ENCODE data around the gene WNT4. TPM values are rescaled to one million over a fixed set of nuclear protein-coding genes. Genes with fewer than 3 reads are reported as not detected.

WNT4 gene
- total and polyA plus RNA-seq, 10 of the 15 experiments (the other 5 are each of a cell fraction or from before 2014, with no cell fraction given), result 0.01 TPM; not detected in 9

DNA sequence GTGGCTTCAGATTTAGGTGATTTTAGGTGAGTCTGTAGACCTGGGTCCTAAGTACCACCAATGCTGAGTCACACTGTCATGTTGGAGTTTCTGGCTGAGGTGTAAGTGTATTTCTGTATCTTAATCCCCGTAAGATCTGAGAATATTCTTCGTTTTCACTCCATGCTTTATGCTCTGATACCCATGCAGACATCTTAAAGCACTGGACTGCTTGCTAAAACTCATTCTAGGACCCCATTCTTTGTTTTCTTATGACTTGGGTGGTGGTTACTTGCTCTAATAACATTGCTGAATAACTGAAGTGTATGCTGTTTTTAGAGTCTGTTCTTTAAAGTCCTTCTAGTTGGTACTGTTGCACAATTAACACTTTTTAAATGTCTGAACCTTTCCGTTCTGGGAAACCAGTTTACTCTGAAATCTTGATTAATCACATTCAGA is 53.7 kb downstream of the WNT4 start:
- Histone ChIP-seq H3K36me3 (ENCODE audit: control insufficient read depth in 2 of 2, insufficient read depth in 2 of 2, low read length in 1 of 2) (peaks cover 3 to 22% of the 10 kb centered on the region in 2 experiments), H3K4me2 (ENCODE audit: control insufficient read depth, insufficient read depth) (peak overlapping the region; percentile 40; the same call in 1 of the 2 replicates), H3K4me1 (ENCODE audit: control insufficient read depth, insufficient read depth, low read length) (peaks cover 27% of the 10 kb centered on the region), H3K27ac (ENCODE audit: control insufficient read depth, insufficient read depth) (peak overlapping the region; percentile 36), H3K4me3 (no peak overlapping the region), H3K27me3 (replicated peaks in 1 of 2; ENCODE audit: control insufficient read depth in 2 of 2, insufficient read depth in 2 of 2, low read length in 1 of 2) (no peaks in the 10 kb centered on the region), H3K9ac (ENCODE audit: control insufficient read depth, insufficient read depth, low read length) (peak overlapping the region; percentile 32; the same call in 1 of the 2 replicates), H3K79me2 (ENCODE audit: control insufficient read depth, insufficient read depth, low read length) (peaks cover 73% of the 10 kb centered on the region), H2AFZ (ENCODE audit: control insufficient read depth, low read depth, low read length) (no peak overlapping the region), H4K20me1 (ENCODE audit: control insufficient read depth, insufficient read depth) (peaks cover 4% of the 10 kb centered on the region; the same call in 1 of the 2 replicates), H3K9me3 (replicated peaks; ENCODE audit: control insufficient read depth, insufficient read depth, low read length) (no peaks in the 10 kb centered on the region)
- in situ Hi-C loops (cut with MboI), result no loop called here
- POLR2A ChIA-PET, result interaction anchor here (1.5 kb wide), 1 partner anchor 10 kb away, joined by 6 read pairs; no protein-coding TSS in a partner anchor
- FAIRE-seq (no peak), ATAC-seq (peak; percentile 75), DNase-seq (ENCODE audit: low read depth, low spot score) (no peak)
- BruUV-seq (replicated peaks), result no TSS peak
- intact Hi-C loops (cut with micrococcal nuclease; ENCODE audit: unreplicated experiment), result loop anchor here (5.0 kb wide), 1 partner anchor 62 kb away; no protein-coding TSS in a partner anchor
- RAD21 ChIA-PET (ENCODE audit: unreplicated experiment), result interaction anchor here (1.1 kb wide), 1 partner anchor 20 kb away, joined by 3 read pairs; no protein-coding TSS in a partner anchor
- SMC1A ChIA-PET (ENCODE audit: uncharacterized antibody, unreplicated experiment), result interaction anchor here (0.6 to 1.8 kb wide), 4 partner anchors 9 to 79 kb away, joined by 3 to 8 read pairs (median 4); no protein-coding TSS in a partner anchor
- CTCF ChIA-PET, result interaction anchor here (1.3 kb wide), 1 partner anchor 64 kb away, joined by 3 read pairs; no protein-coding TSS in a partner anchor
- 0% methylated on average over 3 of the region's 3 CpGs for WGBS (ENCODE audit: insufficient coverage, insufficient replicate concordance, low lambda C conversion rate, missing lambda C conversion rate)
- TF ChIP-seq RUNX3 (IDR thresholded peaks at IDR 0.05; ENCODE audit: low read length) (peak; percentile 72), SMAD1 (IDR thresholded peaks at IDR 0.05; ENCODE audit: low read depth, partially characterized antibody) (no peak), NFIC (IDR thresholded peaks at IDR 0.05; ENCODE audit: low read depth, low read length) (peak; percentile 48; the same call in 1 of the 2 replicates), JUNB (IDR thresholded peaks at IDR 0.05) (peak; percentile 61), HDAC6 (IDR thresholded peaks at IDR 0.05; ENCODE audit: unreplicated experiment) (no peak)
- TF ChIP-seq, protein P1, sequence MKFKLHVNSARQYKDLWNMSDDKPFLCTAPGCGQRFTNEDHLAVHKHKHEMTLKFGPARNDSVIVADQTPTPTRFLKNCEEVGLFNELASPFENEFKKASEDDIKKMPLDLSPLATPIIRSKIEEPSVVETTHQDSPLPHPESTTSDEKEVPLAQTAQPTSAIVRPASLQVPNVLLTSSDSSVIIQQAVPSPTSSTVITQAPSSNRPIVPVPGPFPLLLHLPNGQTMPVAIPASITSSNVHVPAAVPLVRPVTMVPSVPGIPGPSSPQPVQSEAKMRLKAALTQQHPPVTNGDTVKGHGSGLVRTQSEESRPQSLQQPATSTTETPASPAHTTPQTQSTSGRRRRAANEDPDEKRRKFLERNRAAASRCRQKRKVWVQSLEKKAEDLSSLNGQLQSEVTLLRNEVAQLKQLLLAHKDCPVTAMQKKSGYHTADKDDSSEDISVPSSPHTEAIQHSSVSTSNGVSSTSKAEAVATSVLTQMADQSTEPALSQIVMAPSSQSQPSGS (IDR thresholded peaks at IDR 0.05; ENCODE audit: low read length), result 0 out of 2 replicates have a peak, but pooled peaks have one; percentile 19
- TF ChIP-seq, protein P2, sequence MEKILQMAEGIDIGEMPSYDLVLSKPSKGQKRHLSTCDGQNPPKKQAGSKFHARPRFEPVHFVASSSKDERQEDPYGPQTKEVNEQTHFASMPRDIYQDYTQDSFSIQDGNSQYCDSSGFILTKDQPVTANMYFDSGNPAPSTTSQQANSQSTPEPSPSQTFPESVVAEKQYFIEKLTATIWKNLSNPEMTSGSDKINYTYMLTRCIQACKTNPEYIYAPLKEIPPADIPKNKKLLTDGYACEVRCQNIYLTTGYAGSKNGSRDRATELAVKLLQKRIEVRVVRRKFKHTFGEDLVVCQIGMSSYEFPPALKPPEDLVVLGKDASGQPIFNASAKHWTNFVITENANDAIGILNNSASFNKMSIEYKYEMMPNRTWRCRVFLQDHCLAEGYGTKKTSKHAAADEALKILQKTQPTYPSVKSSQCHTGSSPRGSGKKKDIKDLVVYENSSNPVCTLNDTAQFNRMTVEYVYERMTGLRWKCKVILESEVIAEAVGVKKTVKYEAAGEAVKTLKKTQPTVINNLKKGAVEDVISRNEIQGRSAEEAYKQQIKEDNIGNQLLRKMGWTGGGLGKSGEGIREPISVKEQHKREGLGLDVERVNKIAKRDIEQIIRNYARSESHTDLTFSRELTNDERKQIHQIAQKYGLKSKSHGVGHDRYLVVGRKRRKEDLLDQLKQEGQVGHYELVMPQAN (conservative IDR thresholded peaks at IDR 0.05), result no peak
